GM12864 (cell line): ENCODE results near the gene NELL2.

Source experiments
- DNase-seq: peaks from one replicate; pipeline ENCODE4 v3.0.0-alpha.2; 2011; ENCODE audit warnings: low read depth
- H3K4me3 ChIP-seq: 2 replicates; pipeline ENCODE4 v1.5.1; 2011; ENCODE audit warnings: mild to moderate bottlenecking, low read depth, low read length, control low read depth
- TF ChIP-seq, protein P1 (sequence below): IDR thresholded peaks from 2 replicates; pipeline ENCODE4 v1.5.1; 2011; ENCODE audit warnings: low read depth, mild to moderate bottlenecking, moderate library complexity, low read length, control low read depth, inconsistent platforms; ENCODE audit errors: missing control alignments

NELL2 gene

DNA sequence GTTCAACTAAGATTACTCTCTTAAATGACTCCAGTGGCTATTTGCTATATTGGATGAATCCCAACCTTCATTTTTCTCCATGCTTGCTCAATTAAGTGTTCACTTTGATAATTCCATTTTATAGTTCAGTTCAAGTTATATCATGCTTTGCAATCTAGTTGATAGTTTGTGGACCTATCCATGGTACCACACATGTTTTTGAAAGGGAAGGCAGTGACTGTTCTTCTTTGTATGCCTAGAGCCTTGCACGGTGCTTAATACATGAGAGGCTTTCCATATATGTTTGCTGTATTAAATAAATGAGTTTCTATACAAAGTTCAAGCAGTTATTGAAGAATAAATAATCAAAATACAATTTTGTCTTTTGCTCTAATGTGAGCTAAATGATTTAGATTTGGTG is 391.3 kb downstream of the NELL2 start:
- DNase-seq = no peak
- no peak overlapping the region for H3K4me3 ChIP-seq
- TF ChIP-seq, protein P1, sequence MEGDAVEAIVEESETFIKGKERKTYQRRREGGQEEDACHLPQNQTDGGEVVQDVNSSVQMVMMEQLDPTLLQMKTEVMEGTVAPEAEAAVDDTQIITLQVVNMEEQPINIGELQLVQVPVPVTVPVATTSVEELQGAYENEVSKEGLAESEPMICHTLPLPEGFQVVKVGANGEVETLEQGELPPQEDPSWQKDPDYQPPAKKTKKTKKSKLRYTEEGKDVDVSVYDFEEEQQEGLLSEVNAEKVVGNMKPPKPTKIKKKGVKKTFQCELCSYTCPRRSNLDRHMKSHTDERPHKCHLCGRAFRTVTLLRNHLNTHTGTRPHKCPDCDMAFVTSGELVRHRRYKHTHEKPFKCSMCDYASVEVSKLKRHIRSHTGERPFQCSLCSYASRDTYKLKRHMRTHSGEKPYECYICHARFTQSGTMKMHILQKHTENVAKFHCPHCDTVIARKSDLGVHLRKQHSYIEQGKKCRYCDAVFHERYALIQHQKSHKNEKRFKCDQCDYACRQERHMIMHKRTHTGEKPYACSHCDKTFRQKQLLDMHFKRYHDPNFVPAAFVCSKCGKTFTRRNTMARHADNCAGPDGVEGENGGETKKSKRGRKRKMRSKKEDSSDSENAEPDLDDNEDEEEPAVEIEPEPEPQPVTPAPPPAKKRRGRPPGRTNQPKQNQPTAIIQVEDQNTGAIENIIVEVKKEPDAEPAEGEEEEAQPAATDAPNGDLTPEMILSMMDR = no peak

DNA sequence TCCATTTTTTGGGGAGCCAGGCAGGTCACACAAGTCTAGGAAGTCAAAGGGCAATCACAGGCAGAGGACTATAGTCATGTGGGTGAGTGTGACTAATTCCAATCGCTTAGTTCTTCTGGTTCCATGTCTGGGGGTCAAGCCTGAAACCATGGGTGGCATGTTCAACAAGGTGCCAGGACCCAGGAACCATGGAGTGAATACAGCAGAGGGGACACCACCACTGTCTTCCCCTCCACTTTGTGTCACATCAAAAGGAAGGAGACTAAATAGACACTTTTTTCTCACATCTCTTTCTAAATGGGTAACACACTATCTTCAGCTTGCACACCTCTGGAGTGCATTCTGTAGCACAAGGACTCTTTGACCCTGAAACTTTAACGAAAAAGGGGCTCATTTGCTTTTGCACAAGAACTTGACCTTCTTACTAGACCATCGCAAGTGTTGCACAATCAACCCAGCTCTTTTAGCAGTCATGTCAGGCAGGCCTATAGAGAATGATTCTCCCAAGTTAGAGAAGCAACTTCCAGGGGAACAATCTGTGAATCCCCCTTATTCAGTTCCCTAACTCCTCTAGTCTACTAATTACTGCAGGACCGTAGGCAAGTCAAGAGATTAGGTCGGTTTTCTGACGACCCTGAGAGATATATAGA is 398.7 kb downstream of the NELL2 start:
- H3K4me3 ChIP-seq = no peak overlapping the region
- TF ChIP-seq, protein P1 = no peak
- DNase-seq = no peak

DNA sequence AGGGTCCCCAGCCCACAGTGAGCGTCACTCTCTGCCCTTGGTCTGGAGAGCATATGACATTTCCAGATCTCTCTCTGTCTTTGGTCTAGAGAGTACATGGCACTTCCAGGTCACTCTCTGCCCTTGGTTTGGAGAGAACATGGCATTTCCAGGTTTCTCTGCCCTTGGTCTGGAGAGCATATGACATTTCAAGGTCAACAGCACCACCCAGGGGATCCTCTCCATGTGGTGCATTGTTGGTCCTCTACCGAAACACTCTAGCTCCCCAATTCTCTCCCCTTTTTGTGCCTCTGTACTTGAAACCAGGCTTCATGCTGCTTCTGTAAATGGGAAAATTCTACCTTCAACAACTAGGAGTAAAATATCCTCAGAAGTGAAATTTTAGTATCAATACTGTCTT is 399.4 kb downstream of the NELL2 start:
- DNase-seq = no peak
- TF ChIP-seq, protein P1 = peak; percentile 1
- H3K4me3 ChIP-seq = no peak overlapping the region

DNA sequence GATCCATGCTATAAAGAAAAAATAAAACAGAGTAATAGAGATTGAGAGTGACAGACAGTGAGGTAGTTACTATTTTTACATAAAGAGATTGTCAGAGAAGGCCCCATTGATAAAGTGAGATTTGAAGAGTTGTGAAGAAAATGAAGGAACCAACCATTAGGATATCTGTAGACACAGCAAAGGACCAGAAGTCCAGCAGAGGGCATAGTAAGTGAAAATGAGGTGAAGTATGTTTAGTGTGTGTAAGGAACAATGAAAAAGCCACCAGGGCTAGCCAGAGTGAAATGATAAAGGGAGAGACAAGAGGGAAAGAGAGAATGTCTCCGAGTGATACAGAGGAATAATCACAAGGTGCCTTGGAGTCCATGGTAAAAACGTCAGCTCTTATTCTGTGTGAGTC is 411.0 kb downstream of the NELL2 start:
- no peak for DNase-seq
- no peak overlapping the region for H3K4me3 ChIP-seq
- TF ChIP-seq, protein P1 = peak; percentile 15

DNA sequence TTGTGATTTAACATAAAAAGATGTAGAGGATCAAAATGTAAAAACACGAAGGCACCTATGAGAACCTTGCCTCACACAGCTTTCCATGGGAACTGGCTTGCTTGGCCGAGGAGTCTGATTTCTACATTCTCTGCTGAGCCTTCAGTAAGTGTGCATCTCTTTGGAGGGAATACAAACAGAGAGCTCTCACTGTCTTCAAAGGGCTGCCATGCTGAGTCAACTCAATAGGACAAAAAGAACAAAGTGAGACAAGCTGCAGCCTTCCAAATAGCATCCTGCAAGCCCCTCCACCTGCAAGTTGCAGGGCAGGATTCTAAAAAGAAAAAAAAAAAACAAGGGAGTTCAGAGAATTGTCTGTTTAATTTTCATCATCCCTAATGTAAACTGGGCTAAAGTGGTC is 411.9 kb downstream of the NELL2 start:
- TF ChIP-seq, protein P1 = no peak
- H3K4me3 ChIP-seq = no peak overlapping the region
- DNase-seq = no peak

DNA sequence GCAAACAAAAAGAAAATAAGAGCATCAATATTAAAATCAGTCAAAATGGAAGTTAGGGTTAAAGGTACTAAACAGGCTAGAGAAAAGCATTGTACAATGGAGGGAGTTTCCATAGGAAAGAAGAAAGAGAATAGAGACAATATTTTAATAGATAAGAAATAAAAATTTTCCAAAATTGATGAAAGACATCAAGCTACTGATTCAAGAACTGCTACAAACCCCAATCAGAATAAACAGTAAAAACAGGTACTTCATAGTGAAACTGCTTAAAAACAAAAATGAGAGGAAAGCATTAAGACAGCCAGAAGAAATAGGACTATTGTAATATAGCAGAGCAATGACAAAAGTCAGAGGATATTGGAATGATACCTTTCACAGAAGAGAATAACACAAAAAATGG is 413.4 kb downstream of the NELL2 start:
- H3K4me3 ChIP-seq = no peak overlapping the region
- TF ChIP-seq, protein P1 = no peak
- DNase-seq = no peak

DNA sequence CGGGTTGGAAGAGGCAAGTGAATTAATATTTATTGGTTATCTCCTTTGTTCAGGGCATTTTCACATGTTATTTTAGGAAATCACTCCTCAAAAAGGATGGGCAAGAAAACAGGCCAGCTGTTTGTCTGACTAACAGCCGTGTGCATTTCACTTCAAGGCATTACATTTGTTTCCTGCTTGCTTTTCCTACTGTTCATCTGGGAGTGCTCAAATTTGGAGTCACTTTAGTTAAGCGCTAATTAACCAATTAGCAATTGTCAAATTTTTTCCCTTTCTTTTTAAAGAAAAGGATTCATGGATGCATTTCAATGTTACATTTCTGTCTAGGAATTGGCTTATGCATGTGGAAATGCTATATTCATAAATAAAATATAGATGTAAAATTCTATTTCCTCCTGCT is 415.9 kb downstream of the NELL2 start:
- H3K4me3 ChIP-seq = no peak overlapping the region
- TF ChIP-seq, protein P1 = no peak
- DNase-seq = no peak
